ENCODE measurements around the gene NACC2.

NACC2 gene

GRCh38 chr9:136118320-136119060 is 23.4 kb upstream of the NACC2 start, which contains the start of gene TMEM250:
TSS of gene TMEM250 (minus strand) at chr9:136118875. CDS start at chr9:136116900, 1,975 bp downstream.
- H3K27ac ChIP-seq, result peak within 1 kb of the TSS; percentile 93
- TF ChIP-seq ZFX (IDR thresholded peaks at IDR 0.05; ENCODE audit: borderline replicate concordance) (no peak), CTCF (IDR thresholded peaks at IDR 0.05) (peak; percentile 29; the same call in 1 of the 2 replicates)

- no peak for TF ChIP-seq CTCF (IDR thresholded peaks at IDR 0.05)
- no peak for TF ChIP-seq ZFX (IDR thresholded peaks at IDR 0.05; ENCODE audit: borderline replicate concordance)
- H3K27ac ChIP-seq, result peak overlapping the region; percentile 93
Measured at GRCh38 chr9:136117916-136118319, 22.8 kb upstream of the NACC2 start.

GRCh38 chr9:136117291-136117915 is 22.3 kb upstream of the NACC2 start:
- peak overlapping the region; percentile 93 for H3K27ac ChIP-seq
- no peak for TF ChIP-seq CTCF (IDR thresholded peaks at IDR 0.05)

GRCh38 chr9:136116360-136117098 is 21.4 kb upstream of the NACC2 start:
- TF ChIP-seq CTCF (IDR thresholded peaks at IDR 0.05), result no peak
- TF ChIP-seq ZFX (IDR thresholded peaks at IDR 0.05; ENCODE audit: borderline replicate concordance), result no peak
- peak overlapping the region; percentile 93 for H3K27ac ChIP-seq

GRCh38 chr9:136115641-136116359 is 20.7 kb upstream of the NACC2 start:
- no peak overlapping the region for H3K27ac ChIP-seq
- TF ChIP-seq CTCF (IDR thresholded peaks at IDR 0.05) (no peak), ZFX (IDR thresholded peaks at IDR 0.05; ENCODE audit: borderline replicate concordance) (no peak)

GRCh38 chr9:136115206-136115605 is 20.1 kb upstream of the NACC2 start:
- no peak overlapping the region for H3K27ac ChIP-seq
- TF ChIP-seq CTCF (IDR thresholded peaks at IDR 0.05) (no peak), ZFX (IDR thresholded peaks at IDR 0.05; ENCODE audit: borderline replicate concordance) (no peak)

Measured in 22Rv1 (cell line).